ENCODE data around the gene CADPS2.

Gene CADPS2

DNA sequence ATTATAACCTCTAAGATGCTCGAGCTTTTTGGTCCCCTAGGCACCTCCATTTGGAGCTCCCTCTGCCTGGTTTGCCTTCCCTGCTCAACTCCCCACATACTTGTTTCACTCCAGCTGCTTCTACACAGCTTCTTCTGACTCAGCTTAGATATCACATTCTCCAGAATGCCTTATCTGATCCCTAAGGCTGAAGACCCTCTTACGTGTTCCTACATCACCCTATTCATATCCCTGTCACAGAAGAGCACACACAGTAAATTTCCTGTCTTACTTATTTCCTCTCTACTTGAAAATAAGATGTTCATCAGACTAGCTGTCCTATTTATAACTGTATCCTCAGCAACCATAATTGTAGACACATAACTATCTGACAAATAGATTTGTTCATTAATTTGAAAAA, 122.2 kb downstream of the CADPS2 start:
- no peak overlapping the region for H3K9ac ChIP-seq (ENCODE audit: low read depth, low read length)
- no peaks in the 10 kb centered on the region for H3K9me3 ChIP-seq (ENCODE audit: control insufficient read depth, insufficient read depth, low read length)
- H3K27me3 ChIP-seq (ENCODE audit: control insufficient read depth, insufficient read depth, low read length) = no peaks in the 10 kb centered on the region
- no peak overlapping the region for H3K4me3 ChIP-seq (ENCODE audit: low read depth, low read length)
- H3K36me3 ChIP-seq (ENCODE audit: control insufficient read depth, insufficient read depth, low read length) = no peaks in the 10 kb centered on the region
- peaks cover 8% of the 10 kb centered on the region for H3K4me1 ChIP-seq (ENCODE audit: control insufficient read depth, insufficient read depth, low read length)

DNA sequence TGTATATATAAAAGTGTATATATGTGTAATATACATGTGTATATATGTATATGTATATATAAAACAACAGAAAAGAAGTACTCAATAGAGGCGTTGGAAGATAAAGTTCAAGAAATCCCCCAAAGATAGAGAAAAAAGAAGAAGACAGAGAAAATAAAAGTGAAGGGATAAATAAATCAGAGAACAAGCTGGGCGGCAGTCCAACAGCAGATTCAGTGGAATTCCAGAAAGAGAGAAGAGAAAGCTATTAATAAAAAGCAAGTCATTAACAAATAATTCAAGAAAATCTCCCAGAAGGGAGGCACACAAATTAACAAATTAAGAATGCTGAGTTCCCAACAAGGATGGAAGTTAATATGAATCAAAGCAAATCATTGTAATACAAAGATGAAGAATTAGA, 124.2 kb downstream of the CADPS2 start:
- Histone ChIP-seq H3K4me3 (ENCODE audit: low read depth, low read length) (no peak overlapping the region), H3K4me1 (ENCODE audit: control insufficient read depth, insufficient read depth, low read length) (no peaks in the 10 kb centered on the region), H3K27me3 (ENCODE audit: control insufficient read depth, insufficient read depth, low read length) (no peaks in the 10 kb centered on the region), H3K36me3 (ENCODE audit: control insufficient read depth, insufficient read depth, low read length) (no peaks in the 10 kb centered on the region), H3K9ac (ENCODE audit: low read depth, low read length) (no peak overlapping the region), H3K9me3 (ENCODE audit: control insufficient read depth, insufficient read depth, low read length) (no peaks in the 10 kb centered on the region)

DNA sequence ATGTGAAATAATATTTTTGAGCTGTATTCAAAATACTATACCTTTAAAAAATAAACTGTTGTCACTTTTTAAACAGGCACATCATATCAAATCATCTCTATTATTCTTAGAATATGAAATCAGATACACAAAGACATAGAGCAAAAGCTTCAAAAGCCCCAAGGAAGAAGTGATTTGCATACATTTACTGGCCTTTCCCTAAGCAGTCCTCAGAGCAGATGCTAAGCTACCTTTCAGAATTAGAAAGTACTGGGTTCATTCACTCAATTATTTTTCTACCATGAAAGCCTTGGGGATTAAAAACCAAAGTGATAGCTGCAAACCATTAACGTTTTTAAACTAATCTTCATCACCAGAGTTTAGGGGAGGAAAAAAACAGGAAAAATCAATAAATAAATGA, 127.8 kb downstream of the CADPS2 start:
- H3K4me1 ChIP-seq (ENCODE audit: control insufficient read depth, insufficient read depth, low read length) = peaks cover under 1% of the 10 kb centered on the region
- H3K36me3 ChIP-seq (ENCODE audit: control insufficient read depth, insufficient read depth, low read length) = no peaks in the 10 kb centered on the region
- no peaks in the 10 kb centered on the region for H3K27me3 ChIP-seq (ENCODE audit: control insufficient read depth, insufficient read depth, low read length)
- no peak overlapping the region for H3K4me3 ChIP-seq (ENCODE audit: low read depth, low read length)
- no peak overlapping the region for H3K9ac ChIP-seq (ENCODE audit: low read depth, low read length)
- H3K9me3 ChIP-seq (ENCODE audit: control insufficient read depth, insufficient read depth, low read length) = no peaks in the 10 kb centered on the region

DNA sequence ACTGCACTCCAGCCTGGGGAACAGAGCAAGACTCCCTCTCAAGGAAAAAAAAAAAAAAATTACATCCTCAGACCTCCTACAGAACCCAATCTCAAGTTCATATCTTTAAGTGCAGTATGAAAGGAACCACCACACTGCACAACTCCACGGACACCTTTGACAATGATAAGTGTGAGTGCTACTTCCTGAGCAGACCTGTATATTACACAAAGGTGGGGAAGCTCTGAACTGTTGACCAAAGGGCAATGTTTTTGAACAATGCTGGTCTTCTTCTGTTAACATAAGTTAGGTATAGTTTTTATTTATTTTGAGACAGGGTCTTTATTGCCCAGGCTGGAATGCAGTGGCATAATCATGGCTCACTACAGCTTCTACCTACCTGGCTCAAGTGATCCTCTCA, 129.4 kb downstream of the CADPS2 start:
- Histone ChIP-seq H3K9ac (ENCODE audit: low read depth, low read length) (no peak overlapping the region), H3K36me3 (ENCODE audit: control insufficient read depth, insufficient read depth, low read length) (no peaks in the 10 kb centered on the region), H3K27me3 (ENCODE audit: control insufficient read depth, insufficient read depth, low read length) (no peaks in the 10 kb centered on the region), H3K9me3 (ENCODE audit: control insufficient read depth, insufficient read depth, low read length) (no peaks in the 10 kb centered on the region), H3K4me3 (ENCODE audit: low read depth, low read length) (no peak overlapping the region), H3K4me1 (ENCODE audit: control insufficient read depth, insufficient read depth, low read length) (peaks cover 3% of the 10 kb centered on the region)

DNA sequence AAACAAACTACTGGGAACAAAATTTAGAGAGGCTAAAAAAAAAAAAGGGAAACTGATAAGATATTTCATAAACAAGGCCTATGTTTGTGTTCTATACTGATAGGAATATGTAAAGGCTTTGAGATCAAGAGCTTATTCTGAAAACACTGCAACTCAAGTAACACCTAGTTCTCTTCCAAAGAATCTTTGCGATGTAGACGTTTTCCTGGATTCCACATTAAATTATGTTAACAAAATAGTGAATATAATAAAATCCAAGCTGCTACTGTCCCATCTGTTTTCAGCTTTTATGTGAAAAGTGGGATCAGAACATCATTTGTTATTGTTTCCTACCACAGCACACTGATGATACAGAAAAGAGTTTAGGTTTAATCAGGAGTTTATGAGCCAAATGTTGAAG, 130.6 kb downstream of the CADPS2 start:
- Histone ChIP-seq H3K4me3 (ENCODE audit: low read depth, low read length) (no peak overlapping the region), H3K9ac (ENCODE audit: low read depth, low read length) (no peak overlapping the region), H3K9me3 (ENCODE audit: control insufficient read depth, insufficient read depth, low read length) (no peaks in the 10 kb centered on the region), H3K27me3 (ENCODE audit: control insufficient read depth, insufficient read depth, low read length) (no peaks in the 10 kb centered on the region), H3K36me3 (ENCODE audit: control insufficient read depth, insufficient read depth, low read length) (no peaks in the 10 kb centered on the region), H3K4me1 (ENCODE audit: control insufficient read depth, insufficient read depth, low read length) (peaks cover 9% of the 10 kb centered on the region)

DNA sequence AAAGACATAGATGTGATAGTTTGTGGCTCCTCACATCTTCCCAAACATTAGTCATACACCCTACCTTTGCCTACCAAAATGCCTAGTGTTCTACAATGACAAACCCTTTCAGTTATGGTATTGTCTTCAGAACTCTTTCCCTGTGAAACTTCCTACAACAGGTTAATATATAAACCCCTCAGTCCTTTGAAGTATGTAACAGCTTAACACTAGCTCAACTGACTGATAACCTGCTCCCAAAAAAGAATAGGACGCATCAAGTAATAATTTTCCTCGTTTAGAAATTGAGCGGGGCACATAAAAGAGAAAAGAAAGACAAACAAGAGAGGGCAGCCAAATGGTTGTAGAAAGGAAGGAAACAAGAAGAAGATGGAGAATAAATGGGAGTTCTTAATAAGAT, 133.7 kb downstream of the CADPS2 start:
- H3K4me1 ChIP-seq (ENCODE audit: control insufficient read depth, insufficient read depth, low read length) = peaks cover 14% of the 10 kb centered on the region
- H3K27me3 ChIP-seq (ENCODE audit: control insufficient read depth, insufficient read depth, low read length) = no peaks in the 10 kb centered on the region
- no peaks in the 10 kb centered on the region for H3K9me3 ChIP-seq (ENCODE audit: control insufficient read depth, insufficient read depth, low read length)
- no peaks in the 10 kb centered on the region for H3K36me3 ChIP-seq (ENCODE audit: control insufficient read depth, insufficient read depth, low read length)
- H3K4me3 ChIP-seq (ENCODE audit: low read depth, low read length) = no peak overlapping the region
- no peak overlapping the region for H3K9ac ChIP-seq (ENCODE audit: low read depth, low read length)

DNA sequence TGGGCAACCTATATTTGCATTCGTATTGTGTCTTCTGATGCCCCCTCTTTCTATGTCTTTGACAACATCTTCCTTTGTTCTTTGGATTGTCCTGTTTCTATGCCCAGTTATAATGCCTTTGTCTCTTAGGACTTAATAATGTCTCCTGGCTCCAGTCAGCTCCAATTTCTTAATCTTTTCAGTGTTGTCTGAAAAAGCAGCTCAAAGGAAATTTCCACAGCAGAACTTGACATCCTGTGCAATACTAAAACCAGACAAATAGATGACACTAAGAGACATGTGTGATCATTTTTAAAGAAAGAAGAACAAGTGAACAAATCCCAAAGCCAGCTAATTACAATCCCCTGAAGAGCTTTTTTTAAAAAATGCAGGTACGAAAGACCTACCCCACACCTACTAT, 135.9 kb downstream of the CADPS2 start:
- Histone ChIP-seq H3K36me3 (ENCODE audit: control insufficient read depth, insufficient read depth, low read length) (no peaks in the 10 kb centered on the region), H3K9me3 (ENCODE audit: control insufficient read depth, insufficient read depth, low read length) (no peaks in the 10 kb centered on the region), H3K27me3 (ENCODE audit: control insufficient read depth, insufficient read depth, low read length) (no peaks in the 10 kb centered on the region), H3K4me3 (ENCODE audit: low read depth, low read length) (no peak overlapping the region), H3K9ac (ENCODE audit: low read depth, low read length) (no peak overlapping the region), H3K4me1 (ENCODE audit: control insufficient read depth, insufficient read depth, low read length) (peaks cover 30% of the 10 kb centered on the region)

DNA sequence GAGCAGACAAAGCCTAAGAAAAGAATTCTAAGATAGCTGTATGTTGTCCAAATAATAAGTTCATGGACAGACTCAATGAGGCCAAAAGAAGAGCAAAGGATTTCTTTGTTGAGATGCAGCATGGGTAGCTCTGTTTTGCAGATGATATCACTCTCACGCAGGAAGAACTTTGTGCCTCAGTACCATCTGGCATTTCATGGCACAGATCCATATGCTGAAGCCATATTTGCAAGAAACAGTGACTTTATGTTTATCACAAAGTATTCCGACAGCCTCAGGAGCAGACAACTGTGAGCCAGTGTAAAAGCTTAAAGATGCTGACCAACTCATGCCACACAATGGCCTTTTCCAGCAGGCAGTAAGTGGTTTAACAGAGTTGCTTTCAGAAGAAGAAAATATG, 138.1 kb downstream of the CADPS2 start:
- no peak overlapping the region for H3K4me3 ChIP-seq (ENCODE audit: low read depth, low read length)
- H3K4me1 ChIP-seq (ENCODE audit: control insufficient read depth, insufficient read depth, low read length) = peaks cover 28% of the 10 kb centered on the region
- H3K9ac ChIP-seq (ENCODE audit: low read depth, low read length) = no peak overlapping the region
- no peaks in the 10 kb centered on the region for H3K27me3 ChIP-seq (ENCODE audit: control insufficient read depth, insufficient read depth, low read length)
- no peaks in the 10 kb centered on the region for H3K9me3 ChIP-seq (ENCODE audit: control insufficient read depth, insufficient read depth, low read length)
- H3K36me3 ChIP-seq (ENCODE audit: control insufficient read depth, insufficient read depth, low read length) = no peaks in the 10 kb centered on the region

DNA sequence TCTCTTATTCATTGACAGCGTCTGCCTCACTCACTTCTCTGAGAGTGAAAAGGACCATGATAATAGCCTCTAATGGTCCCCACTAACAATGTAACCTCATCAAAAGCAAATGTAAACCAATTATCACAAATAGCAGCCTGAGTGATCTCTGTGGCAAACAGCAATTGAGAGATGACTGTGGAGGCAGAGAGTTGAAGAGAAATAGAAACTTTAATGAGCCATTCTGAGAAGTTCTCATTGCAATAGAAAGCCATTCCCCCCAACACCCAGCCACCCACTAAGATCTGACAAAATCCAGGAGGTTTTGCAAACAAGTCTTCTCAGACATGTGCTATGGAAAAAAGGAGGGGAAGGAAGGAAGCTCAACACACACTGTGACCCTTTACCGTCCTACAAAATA, 139.3 kb downstream of the CADPS2 start:
- H3K27me3 ChIP-seq (ENCODE audit: control insufficient read depth, insufficient read depth, low read length) = no peaks in the 10 kb centered on the region
- peaks cover 30% of the 10 kb centered on the region for H3K4me1 ChIP-seq (ENCODE audit: control insufficient read depth, insufficient read depth, low read length)
- no peaks in the 10 kb centered on the region for H3K36me3 ChIP-seq (ENCODE audit: control insufficient read depth, insufficient read depth, low read length)
- H3K9me3 ChIP-seq (ENCODE audit: control insufficient read depth, insufficient read depth, low read length) = no peaks in the 10 kb centered on the region
- H3K4me3 ChIP-seq (ENCODE audit: low read depth, low read length) = no peak overlapping the region
- no peak overlapping the region for H3K9ac ChIP-seq (ENCODE audit: low read depth, low read length)

DNA sequence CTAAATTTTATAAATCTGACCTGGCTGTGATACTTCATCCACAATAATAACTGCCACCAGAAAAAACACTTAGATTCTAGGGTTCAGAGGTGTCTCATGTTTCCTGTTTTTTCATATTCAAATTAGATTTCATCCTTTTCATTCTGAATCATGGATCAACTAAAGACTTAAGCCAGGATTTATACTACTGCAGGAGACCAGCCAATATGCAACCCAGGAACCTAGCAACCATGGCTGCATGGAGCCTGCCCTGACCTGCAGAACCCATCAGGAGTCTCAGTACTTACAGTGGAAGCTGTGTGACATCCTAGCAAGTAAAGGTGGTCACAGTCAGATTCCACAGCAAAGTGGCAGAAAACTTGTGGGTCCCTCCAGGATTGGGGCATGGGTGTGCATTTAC, 143.0 kb downstream of the CADPS2 start:
- Histone ChIP-seq H3K27me3 (ENCODE audit: control insufficient read depth, insufficient read depth, low read length) (no peaks in the 10 kb centered on the region), H3K4me3 (ENCODE audit: low read depth, low read length) (no peak overlapping the region), H3K9ac (ENCODE audit: low read depth, low read length) (no peak overlapping the region), H3K9me3 (ENCODE audit: control insufficient read depth, insufficient read depth, low read length) (no peaks in the 10 kb centered on the region), H3K4me1 (ENCODE audit: control insufficient read depth, insufficient read depth, low read length) (peaks cover 35% of the 10 kb centered on the region), H3K36me3 (ENCODE audit: control insufficient read depth, insufficient read depth, low read length) (no peaks in the 10 kb centered on the region)

DNA sequence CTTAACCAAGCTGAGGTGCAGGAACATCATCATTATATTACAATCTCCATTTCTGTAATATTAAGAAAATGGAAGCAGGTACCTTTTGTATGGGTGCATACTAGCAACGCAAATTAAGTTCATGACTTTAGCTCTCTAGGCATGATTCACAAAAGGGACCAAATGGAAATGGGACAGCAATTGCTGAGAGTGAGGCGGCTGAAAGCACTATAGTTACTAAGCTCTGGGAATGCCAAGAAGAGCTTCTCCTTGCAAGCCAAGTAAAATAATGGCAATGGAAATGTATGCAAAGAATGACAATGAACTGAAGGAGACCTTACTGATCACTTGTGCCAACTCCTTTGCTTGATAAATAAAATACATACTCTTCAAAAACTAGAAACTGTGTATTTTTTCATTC, 147.3 kb downstream of the CADPS2 start:
- no peak overlapping the region for H3K9ac ChIP-seq (ENCODE audit: low read depth, low read length)
- H3K9me3 ChIP-seq (ENCODE audit: control insufficient read depth, insufficient read depth, low read length) = no peaks in the 10 kb centered on the region
- no peaks in the 10 kb centered on the region for H3K27me3 ChIP-seq (ENCODE audit: control insufficient read depth, insufficient read depth, low read length)
- no peak overlapping the region for H3K4me3 ChIP-seq (ENCODE audit: low read depth, low read length)
- peaks cover 43% of the 10 kb centered on the region for H3K4me1 ChIP-seq (ENCODE audit: control insufficient read depth, insufficient read depth, low read length)
- no peaks in the 10 kb centered on the region for H3K36me3 ChIP-seq (ENCODE audit: control insufficient read depth, insufficient read depth, low read length)

DNA sequence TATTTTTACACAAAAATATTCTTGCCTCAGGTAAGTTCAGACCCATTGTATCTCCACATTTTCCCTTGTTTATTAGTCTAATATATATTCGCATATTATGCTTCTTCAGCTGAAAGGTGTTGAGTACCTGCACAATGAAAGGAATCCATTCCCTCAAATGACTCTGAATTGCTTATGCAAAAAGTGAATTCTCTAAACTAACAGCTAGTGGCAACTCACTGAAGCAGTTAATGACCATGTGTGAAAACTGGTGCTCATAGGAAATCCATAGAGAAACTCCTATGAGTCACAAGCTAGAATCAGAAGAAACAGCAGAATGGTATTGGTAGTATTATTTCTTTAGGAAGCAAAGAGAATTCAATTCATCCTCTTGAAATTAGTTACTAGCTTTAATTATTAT, 150.1 kb downstream of the CADPS2 start:
- Histone ChIP-seq H3K9me3 (ENCODE audit: control insufficient read depth, insufficient read depth, low read length) (peaks cover 3% of the 10 kb centered on the region), H3K4me3 (ENCODE audit: low read depth, low read length) (no peak overlapping the region), H3K27me3 (ENCODE audit: control insufficient read depth, insufficient read depth, low read length) (no peaks in the 10 kb centered on the region), H3K9ac (ENCODE audit: low read depth, low read length) (no peak overlapping the region), H3K36me3 (ENCODE audit: control insufficient read depth, insufficient read depth, low read length) (no peaks in the 10 kb centered on the region), H3K4me1 (ENCODE audit: control insufficient read depth, insufficient read depth, low read length) (peaks cover 39% of the 10 kb centered on the region)

DNA sequence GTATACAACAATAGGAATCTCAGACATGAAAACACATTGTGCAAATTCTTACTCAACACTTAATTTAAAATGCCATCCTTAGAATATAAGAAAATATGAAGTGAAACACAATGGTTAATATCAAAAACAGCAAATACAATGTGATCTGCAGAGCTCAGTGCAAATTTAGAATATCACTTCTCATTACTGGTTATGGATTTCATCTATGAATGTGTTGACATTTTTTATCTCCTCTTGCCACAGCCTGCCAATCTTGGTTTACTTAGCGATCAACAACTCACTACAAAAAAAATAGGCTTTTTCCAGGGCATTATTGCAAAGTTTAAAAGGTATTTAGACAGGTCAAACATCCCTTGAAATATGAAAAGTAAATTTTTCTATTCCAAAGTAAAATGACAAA, 158.5 kb downstream of the CADPS2 start:
- no peak overlapping the region for H3K9ac ChIP-seq (ENCODE audit: low read depth, low read length)
- no peaks in the 10 kb centered on the region for H3K27me3 ChIP-seq (ENCODE audit: control insufficient read depth, insufficient read depth, low read length)
- H3K4me3 ChIP-seq (ENCODE audit: low read depth, low read length) = no peak overlapping the region
- no peaks in the 10 kb centered on the region for H3K36me3 ChIP-seq (ENCODE audit: control insufficient read depth, insufficient read depth, low read length)
- H3K4me1 ChIP-seq (ENCODE audit: control insufficient read depth, insufficient read depth, low read length) = no peaks in the 10 kb centered on the region
- H3K9me3 ChIP-seq (ENCODE audit: control insufficient read depth, insufficient read depth, low read length) = no peaks in the 10 kb centered on the region
